ENCODE results near the gene IL2RA. TPM values are rescaled to one million over a fixed set of nuclear protein-coding genes. Genes with fewer than 3 reads are reported as not detected.
A peak's percentile ranks its signal among the peaks of the same experiment; 100 is the strongest.

IL2RA gene
- total RNA-seq, 3 donors from 2014 or later (not counting 1 experiment from before 2014, with no cell fraction given) = 3.4 to 11.2 (median 3.7) TPM

DNA sequence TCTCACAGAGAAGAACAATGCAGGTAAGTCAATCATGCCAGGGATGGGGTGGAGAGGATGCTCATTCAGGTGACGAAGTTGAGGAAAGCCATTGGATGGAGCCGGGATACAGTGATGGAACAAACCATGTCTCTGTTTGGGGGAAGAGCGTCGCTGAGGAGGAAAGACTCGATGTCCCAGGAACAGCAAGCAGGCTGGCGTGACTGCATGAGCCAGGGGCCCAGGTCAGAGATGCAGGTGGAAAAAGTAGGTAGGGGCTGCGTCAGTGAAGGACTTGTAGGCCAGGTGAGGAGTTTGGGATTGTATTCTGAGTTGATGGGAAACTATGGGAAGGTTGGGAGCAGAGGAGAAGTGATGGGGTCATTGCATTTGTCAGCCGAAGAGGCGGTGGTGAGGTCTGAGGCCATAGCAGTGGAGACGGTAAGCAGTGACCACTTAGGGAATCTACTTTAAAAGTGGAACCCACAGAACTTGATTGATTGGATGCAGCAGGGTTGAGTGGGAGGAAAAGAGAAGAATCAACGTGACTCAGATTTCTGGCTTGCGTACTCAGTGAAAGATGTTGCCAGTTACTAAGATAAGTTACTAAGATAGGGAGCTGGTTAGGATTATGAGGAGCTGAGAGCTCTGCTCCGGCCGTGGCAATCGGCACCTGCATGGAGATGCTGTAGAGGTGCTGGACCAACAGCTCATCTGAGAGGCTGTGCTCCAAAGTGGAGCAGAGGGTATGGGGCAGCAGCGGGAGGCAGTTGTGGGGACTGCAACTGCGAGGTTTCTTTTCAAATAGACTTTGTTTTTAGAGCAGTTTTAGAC, 12.5 kb upstream of the IL2RA start:
- Mint-ChIP-seq H3K27ac (no peak overlapping the region), H3K9me3 (no peaks in the 10 kb centered on the region), H3K27me3 (ENCODE audit: low read depth in 2 of 2) (peaks cover 15 to 28% of the 10 kb centered on the region in 2 donors), H3K4me1 (peaks cover 0 to 5% of the 10 kb centered on the region in 2 donors), H3K36me3 (no peaks in the 10 kb centered on the region), H3K4me3 (no peak overlapping the region)
- no peak overlapping the region for H3K4me3 ChIP-seq (ENCODE audit: low read length)
- intact Hi-C loops (cut with micrococcal nuclease) = no loop called here
- DNase-seq (no peak), ATAC-seq (no peak)
- 88% methylated on average over 17 of the region's 17 CpGs for WGBS (ENCODE audit: insufficient coverage)
- H3K4me1 ChIP-seq (ENCODE audit: control insufficient read depth, insufficient read depth, low read length) = peaks cover 18% of the 10 kb centered on the region
- no peaks in the 10 kb centered on the region for H3K36me3 ChIP-seq (ENCODE audit: control insufficient read depth, insufficient read depth, low read length)
- TF ChIP-seq, protein P1, sequence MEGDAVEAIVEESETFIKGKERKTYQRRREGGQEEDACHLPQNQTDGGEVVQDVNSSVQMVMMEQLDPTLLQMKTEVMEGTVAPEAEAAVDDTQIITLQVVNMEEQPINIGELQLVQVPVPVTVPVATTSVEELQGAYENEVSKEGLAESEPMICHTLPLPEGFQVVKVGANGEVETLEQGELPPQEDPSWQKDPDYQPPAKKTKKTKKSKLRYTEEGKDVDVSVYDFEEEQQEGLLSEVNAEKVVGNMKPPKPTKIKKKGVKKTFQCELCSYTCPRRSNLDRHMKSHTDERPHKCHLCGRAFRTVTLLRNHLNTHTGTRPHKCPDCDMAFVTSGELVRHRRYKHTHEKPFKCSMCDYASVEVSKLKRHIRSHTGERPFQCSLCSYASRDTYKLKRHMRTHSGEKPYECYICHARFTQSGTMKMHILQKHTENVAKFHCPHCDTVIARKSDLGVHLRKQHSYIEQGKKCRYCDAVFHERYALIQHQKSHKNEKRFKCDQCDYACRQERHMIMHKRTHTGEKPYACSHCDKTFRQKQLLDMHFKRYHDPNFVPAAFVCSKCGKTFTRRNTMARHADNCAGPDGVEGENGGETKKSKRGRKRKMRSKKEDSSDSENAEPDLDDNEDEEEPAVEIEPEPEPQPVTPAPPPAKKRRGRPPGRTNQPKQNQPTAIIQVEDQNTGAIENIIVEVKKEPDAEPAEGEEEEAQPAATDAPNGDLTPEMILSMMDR (IDR thresholded peaks at IDR 0.05) = no peak
- no peaks in the 10 kb centered on the region for H3K9me3 ChIP-seq (ENCODE audit: control insufficient read depth, insufficient read depth, low read length)
- no peak overlapping the region for H3K27ac ChIP-seq (ENCODE audit: low read length)
- no peaks in the 10 kb centered on the region for H3K27me3 ChIP-seq (ENCODE audit: control insufficient read depth, insufficient read depth, low read length)

DNA sequence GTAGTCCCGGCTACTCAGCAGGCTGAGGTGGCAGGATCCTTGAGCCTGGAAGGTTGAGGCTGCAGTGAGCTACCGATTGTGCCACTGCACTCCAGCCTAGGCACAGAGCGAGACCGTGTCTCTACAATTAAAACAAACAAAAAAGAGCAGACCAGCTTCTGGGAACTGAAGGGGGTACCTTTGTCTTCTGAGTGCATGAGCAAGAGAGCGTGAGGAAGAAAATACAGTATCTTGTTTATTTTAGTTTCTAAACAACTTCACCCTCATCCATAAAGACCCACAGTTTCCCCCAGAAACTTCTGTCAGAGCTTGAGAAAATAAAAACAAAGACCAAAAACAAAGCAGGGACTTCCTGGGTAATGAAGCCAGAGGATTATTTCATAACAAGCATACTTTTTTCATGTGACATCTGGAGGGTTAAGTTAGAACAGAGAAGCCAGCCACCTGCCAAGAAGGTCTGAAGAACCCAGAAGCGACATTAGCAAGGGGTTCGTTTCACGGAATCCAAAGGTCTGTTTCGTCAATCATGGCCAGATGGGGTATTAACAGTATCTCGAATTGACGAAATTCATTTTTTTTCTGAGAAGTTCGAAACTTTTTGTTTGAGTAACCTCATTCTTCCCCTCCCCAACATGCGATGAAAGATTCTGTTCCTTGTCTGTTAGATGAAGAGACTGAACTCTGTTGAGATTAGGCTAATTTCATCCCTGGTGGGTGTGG, 10.2 kb upstream of the IL2RA start:
- no peaks in the 10 kb centered on the region for H3K9me3 Mint-ChIP-seq
- Histone ChIP-seq H3K9me3 (ENCODE audit: control insufficient read depth, insufficient read depth, low read length) (no peaks in the 10 kb centered on the region), H3K36me3 (ENCODE audit: control insufficient read depth, insufficient read depth, low read length) (no peaks in the 10 kb centered on the region), H3K4me3 (ENCODE audit: low read length) (no peak overlapping the region), H3K27me3 (ENCODE audit: control insufficient read depth, insufficient read depth, low read length) (no peaks in the 10 kb centered on the region), H3K27ac (ENCODE audit: low read length) (peak overlapping the region; percentile 50), H3K4me1 (ENCODE audit: control insufficient read depth, insufficient read depth, low read length) (peaks cover 39% of the 10 kb centered on the region)
- 65% methylated on average over 10 of the region's 13 CpGs for WGBS (ENCODE audit: insufficient coverage)
- H3K4me3 Mint-ChIP-seq = no peak overlapping the region
- TF ChIP-seq, protein P1 (IDR thresholded peaks at IDR 0.05) = no peak
- H3K36me3 Mint-ChIP-seq = no peaks in the 10 kb centered on the region
- peaks cover 3 to 8% of the 10 kb centered on the region in 2 donors for H3K4me1 Mint-ChIP-seq
- peaks cover 17 to 28% of the 10 kb centered on the region in 2 donors for H3K27me3 Mint-ChIP-seq (ENCODE audit: low read depth in 2 of 2)
- DNase-seq (peak in 1 of 2 donors; percentile 45), ATAC-seq (no peak)
- H3K27ac Mint-ChIP-seq = no peak overlapping the region
- intact Hi-C loops (cut with micrococcal nuclease) = no loop called here

DNA sequence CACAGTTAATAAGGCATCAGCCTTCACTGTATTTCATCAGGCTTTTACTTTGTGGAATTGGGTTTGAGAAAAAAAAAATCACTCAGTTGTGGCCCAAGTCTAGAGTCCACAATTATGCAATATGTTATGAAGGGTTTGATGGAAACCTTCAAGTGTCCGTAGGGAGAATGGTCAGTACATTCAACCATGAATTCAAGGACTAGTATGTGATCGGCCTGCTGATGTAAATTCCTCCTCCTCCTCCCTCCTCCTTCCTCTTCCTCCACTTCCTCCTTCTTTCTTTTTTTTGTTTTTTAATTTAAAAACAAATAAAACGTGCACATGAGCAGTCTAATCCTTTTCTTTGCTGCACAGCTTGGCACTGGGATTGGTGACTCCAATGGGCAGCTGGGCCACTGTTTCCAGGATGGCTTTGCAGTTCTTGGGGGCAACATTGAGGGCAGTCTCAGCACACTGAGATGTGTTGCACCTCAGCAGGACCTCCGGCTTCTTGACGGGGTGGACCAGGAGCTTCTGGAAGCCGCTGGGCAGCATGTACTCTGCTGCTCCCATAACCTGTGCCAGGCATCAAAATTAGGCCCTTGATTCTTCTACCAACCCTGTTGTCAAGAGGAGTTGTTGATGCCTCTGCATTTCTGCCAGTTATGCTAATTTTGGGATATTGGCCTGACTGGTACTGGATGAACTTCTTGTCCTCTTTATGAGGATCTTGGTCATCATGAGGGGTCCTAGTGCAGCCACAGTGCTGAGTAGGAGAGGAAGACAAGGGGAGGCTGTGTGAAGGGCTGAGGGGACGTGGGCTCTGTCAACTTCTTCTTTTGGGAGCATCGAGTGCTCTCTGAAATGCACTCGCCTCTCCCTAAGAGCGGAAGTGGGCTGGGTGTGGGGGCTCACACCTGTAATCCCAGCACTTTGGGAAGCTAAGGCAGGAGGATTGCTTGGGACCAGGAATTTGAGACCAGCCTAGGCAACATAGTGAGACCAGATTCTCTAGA, 9.3 kb upstream of the IL2RA start:
- H3K9me3 ChIP-seq (ENCODE audit: control insufficient read depth, insufficient read depth, low read length) = no peaks in the 10 kb centered on the region
- no peaks in the 10 kb centered on the region for H3K27me3 ChIP-seq (ENCODE audit: control insufficient read depth, insufficient read depth, low read length)
- H3K4me1 ChIP-seq (ENCODE audit: control insufficient read depth, insufficient read depth, low read length) = peaks cover 46% of the 10 kb centered on the region
- peaks cover 7 to 14% of the 10 kb centered on the region in 2 donors for H3K4me1 Mint-ChIP-seq
- no peaks in the 10 kb centered on the region for H3K9me3 Mint-ChIP-seq
- DNase-seq (no peak), ATAC-seq (no peak)
- TF ChIP-seq, protein P1 (IDR thresholded peaks at IDR 0.05) = no peak
- no peak overlapping the region for H3K4me3 Mint-ChIP-seq
- H3K4me3 ChIP-seq (ENCODE audit: low read length) = no peak overlapping the region
- H3K36me3 ChIP-seq (ENCODE audit: control insufficient read depth, insufficient read depth, low read length) = no peaks in the 10 kb centered on the region
- WGBS (ENCODE audit: insufficient coverage) = 67% methylated on average over 10 of the region's 10 CpGs
- intact Hi-C loops (cut with micrococcal nuclease) = no loop called here
- H3K36me3 Mint-ChIP-seq = no peaks in the 10 kb centered on the region
- H3K27ac Mint-ChIP-seq = no peak overlapping the region
- peaks cover 15 to 23% of the 10 kb centered on the region in 2 donors for H3K27me3 Mint-ChIP-seq (ENCODE audit: low read depth in 2 of 2)
- no peak overlapping the region for H3K27ac ChIP-seq (ENCODE audit: low read length)

Data from natural killer cell (primary cell).